ENCODE measurements around the gene PRPF8. TPM values are rescaled to one million over a fixed set of nuclear protein-coding genes. Genes with fewer than 3 reads are reported as not detected.

The PRPF8 gene
- total and polyA plus RNA-seq, 2 of the 13 experiments (the other 11 are each of a cell fraction or from before 2014, with no cell fraction given): 112 to 179 TPM

DNA sequence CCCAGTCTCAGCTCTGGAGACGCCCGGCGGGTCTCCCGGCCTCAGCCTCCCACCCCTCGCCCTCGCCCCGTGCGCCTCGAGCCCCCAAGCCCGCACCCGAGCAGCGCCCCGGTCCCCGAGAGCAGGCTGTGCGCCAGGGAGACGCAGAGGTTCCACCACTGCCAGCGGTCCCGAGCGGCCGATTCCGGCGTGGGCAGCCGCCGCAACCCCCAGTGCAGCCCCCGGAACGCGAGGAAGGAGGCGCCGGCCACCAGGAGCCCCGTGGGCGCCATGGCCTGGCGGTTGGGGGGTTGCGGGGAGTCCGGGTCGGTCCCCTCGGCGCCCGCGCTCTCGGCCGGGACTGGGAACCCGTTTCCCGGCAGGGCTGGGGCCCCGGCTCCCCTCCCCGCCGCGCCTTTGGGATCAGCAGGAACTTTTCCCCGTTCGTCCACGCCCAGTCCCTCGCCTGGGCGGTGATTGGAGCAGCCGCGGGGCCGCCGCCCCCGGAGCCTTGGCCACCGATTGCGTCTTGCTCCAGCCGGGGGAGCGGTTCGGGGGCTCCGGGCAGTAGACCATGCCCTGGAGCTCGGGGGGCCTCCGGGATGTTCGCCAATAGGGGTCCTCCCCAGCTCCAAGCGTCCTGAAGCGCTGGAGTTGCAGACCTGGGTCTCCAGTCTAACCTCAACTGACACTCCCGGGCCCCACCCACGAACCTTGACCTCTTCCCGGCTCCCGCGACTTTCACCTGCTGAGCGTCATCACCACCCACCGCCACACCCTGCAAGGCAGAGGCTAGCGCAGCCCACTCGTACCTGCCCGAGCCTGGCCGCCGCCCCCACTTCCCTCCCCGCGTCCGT is 25.5 kb upstream of the PRPF8 start, which contains the start of gene TLCD2 (continued):
- TF ChIP-seq, protein P1, sequence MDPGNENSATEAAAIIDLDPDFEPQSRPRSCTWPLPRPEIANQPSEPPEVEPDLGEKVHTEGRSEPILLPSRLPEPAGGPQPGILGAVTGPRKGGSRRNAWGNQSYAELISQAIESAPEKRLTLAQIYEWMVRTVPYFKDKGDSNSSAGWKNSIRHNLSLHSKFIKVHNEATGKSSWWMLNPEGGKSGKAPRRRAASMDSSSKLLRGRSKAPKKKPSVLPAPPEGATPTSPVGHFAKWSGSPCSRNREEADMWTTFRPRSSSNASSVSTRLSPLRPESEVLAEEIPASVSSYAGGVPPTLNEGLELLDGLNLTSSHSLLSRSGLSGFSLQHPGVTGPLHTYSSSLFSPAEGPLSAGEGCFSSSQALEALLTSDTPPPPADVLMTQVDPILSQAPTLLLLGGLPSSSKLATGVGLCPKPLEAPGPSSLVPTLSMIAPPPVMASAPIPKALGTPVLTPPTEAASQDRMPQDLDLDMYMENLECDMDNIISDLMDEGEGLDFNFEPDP (CRISPR knock-in tag; conservative IDR thresholded peaks at IDR 0.05): no peak
- no peak for TF ChIP-seq ZNF253 (CRISPR knock-in tag; IDR thresholded peaks at IDR 0.05; ENCODE audit: borderline replicate concordance)
- TF ChIP-seq PLRG1 (conservative IDR thresholded peaks at IDR 0.05): no peak
- TF ChIP-seq SMC3 (IDR thresholded peaks at IDR 0.05; ENCODE audit: low read length): no peak
- no peak for TF ChIP-seq TAF1 (CRISPR knock-in tag; IDR thresholded peaks at IDR 0.05)
- no peak for TF ChIP-seq ZNF329 (CRISPR knock-in tag; IDR thresholded peaks at IDR 0.05; ENCODE audit: low read depth)
- no peak for TF ChIP-seq SATB2 (CRISPR knock-in tag; IDR thresholded peaks at IDR 0.05)
- no peak for TF ChIP-seq ZNF484 (CRISPR knock-in tag; IDR thresholded peaks at IDR 0.05; ENCODE audit: borderline replicate concordance, low read depth)
- 0 out of 2 replicates have a peak, but pooled peaks have one; percentile 28 for TF ChIP-seq BORCS8-MEF2B (CRISPR knock-in tag; IDR thresholded peaks at IDR 0.05)
- TF ChIP-seq, protein P2, sequence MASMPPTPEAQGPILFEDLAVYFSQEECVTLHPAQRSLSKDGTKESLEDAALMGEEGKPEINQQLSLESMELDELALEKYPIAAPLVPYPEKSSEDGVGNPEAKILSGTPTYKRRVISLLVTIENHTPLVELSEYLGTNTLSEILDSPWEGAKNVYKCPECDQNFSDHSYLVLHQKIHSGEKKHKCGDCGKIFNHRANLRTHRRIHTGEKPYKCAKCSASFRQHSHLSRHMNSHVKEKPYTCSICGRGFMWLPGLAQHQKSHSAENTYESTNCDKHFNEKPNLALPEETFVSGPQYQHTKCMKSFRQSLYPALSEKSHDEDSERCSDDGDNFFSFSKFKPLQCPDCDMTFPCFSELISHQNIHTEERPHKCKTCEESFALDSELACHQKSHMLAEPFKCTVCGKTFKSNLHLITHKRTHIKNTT (CRISPR knock-in tag; IDR thresholded peaks at IDR 0.05): no peak
- TF ChIP-seq CBX5 (CRISPR knock-in tag; IDR thresholded peaks at IDR 0.05; ENCODE audit: borderline replicate concordance): no peak
- peak; percentile 59; the same call in 1 of the 2 replicates for TF ChIP-seq GABPB1 (CRISPR knock-in tag; IDR thresholded peaks at IDR 0.05)
- TF ChIP-seq ZNF335 (CRISPR knock-in tag; IDR thresholded peaks at IDR 0.05): no peak
- TF ChIP-seq, protein P3, sequence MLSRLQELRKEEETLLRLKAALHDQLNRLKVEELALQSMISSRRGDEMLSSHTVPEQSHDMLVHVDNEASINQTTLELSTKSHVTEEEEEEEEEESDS (CRISPR knock-in tag; IDR thresholded peaks at IDR 0.05; ENCODE audit: borderline replicate concordance): no peak
- TF ChIP-seq, protein P4, sequence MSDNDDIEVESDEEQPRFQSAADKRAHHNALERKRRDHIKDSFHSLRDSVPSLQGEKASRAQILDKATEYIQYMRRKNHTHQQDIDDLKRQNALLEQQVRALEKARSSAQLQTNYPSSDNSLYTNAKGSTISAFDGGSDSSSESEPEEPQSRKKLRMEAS (IDR thresholded peaks at IDR 0.05): peak; percentile 47; the same call in 1 of the 2 replicates
- TF ChIP-seq, protein P5, sequence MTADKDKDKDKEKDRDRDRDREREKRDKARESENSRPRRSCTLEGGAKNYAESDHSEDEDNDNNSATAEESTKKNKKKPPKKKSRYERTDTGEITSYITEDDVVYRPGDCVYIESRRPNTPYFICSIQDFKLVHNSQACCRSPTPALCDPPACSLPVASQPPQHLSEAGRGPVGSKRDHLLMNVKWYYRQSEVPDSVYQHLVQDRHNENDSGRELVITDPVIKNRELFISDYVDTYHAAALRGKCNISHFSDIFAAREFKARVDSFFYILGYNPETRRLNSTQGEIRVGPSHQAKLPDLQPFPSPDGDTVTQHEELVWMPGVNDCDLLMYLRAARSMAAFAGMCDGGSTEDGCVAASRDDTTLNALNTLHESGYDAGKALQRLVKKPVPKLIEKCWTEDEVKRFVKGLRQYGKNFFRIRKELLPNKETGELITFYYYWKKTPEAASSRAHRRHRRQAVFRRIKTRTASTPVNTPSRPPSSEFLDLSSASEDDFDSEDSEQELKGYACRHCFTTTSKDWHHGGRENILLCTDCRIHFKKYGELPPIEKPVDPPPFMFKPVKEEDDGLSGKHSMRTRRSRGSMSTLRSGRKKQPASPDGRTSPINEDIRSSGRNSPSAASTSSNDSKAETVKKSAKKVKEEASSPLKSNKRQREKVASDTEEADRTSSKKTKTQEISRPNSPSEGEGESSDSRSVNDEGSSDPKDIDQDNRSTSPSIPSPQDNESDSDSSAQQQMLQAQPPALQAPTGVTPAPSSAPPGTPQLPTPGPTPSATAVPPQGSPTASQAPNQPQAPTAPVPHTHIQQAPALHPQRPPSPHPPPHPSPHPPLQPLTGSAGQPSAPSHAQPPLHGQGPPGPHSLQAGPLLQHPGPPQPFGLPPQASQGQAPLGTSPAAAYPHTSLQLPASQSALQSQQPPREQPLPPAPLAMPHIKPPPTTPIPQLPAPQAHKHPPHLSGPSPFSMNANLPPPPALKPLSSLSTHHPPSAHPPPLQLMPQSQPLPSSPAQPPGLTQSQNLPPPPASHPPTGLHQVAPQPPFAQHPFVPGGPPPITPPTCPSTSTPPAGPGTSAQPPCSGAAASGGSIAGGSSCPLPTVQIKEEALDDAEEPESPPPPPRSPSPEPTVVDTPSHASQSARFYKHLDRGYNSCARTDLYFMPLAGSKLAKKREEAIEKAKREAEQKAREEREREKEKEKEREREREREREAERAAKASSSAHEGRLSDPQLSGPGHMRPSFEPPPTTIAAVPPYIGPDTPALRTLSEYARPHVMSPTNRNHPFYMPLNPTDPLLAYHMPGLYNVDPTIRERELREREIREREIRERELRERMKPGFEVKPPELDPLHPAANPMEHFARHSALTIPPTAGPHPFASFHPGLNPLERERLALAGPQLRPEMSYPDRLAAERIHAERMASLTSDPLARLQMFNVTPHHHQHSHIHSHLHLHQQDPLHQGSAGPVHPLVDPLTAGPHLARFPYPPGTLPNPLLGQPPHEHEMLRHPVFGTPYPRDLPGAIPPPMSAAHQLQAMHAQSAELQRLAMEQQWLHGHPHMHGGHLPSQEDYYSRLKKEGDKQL (CRISPR knock-in tag; IDR thresholded peaks at IDR 0.05; ENCODE audit: low read depth): no peak
- no peak for TF ChIP-seq REPIN1 (CRISPR knock-in tag; IDR thresholded peaks at IDR 0.05; ENCODE audit: borderline replicate concordance, low read depth)
- TF ChIP-seq, protein P6, sequence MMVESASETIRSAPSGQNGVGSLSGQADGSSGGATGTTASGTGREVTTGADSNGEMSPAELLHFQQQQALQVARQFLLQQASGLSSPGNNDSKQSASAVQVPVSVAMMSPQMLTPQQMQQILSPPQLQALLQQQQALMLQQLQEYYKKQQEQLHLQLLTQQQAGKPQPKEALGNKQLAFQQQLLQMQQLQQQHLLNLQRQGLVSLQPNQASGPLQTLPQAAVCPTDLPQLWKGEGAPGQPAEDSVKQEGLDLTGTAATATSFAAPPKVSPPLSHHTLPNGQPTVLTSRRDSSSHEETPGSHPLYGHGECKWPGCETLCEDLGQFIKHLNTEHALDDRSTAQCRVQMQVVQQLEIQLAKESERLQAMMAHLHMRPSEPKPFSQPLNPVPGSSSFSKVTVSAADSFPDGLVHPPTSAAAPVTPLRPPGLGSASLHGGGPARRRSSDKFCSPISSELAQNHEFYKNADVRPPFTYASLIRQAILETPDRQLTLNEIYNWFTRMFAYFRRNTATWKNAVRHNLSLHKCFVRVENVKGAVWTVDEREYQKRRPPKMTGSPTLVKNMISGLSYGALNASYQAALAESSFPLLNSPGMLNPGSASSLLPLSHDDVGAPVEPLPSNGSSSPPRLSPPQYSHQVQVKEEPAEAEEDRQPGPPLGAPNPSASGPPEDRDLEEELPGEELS (CRISPR knock-in tag; IDR thresholded peaks at IDR 0.05): 0 out of 2 replicates have a peak, but pooled peaks have one; percentile 9
- TF ChIP-seq ZNF850 (CRISPR knock-in tag; conservative IDR thresholded peaks at IDR 0.05): no peak
